Esophagus (tissue), 2 donors: ENCODE data around the gene ZNF691. TPM values are rescaled to one million over a fixed set of nuclear protein-coding genes. Genes with fewer than 3 reads are reported as not detected.
"Not testable (repeated sequence)": the region's sequence is repeated elsewhere in the genome, so short reads cannot be mapped to it uniquely, and the experiment has no call there.

Source experiments
- H3K27ac ChIP-seq, 2 donors: one replicate each; pipeline ENCODE4 v1.5.1; 2013; ENCODE audit warnings: low read depth in 2 of 2, mild to moderate bottlenecking in 2 of 2, inconsistent platforms in 1 of 2, low read length in 1 of 2, moderate library complexity in 1 of 2
- H3K27me3 ChIP-seq, 2 donors: one replicate each; pipeline ENCODE4 v1.6.1; 2013; ENCODE audit warnings: low read length in 2 of 2, control low read depth in 1 of 2, mild to moderate bottlenecking in 1 of 2; ENCODE audit not compliant: insufficient read depth in 2 of 2, control insufficient read depth in 1 of 2
- H3K36me3 ChIP-seq, 2 donors: one replicate each; pipeline ENCODE4 v1.6.1; 2013; ENCODE audit warnings: low read length in 1 of 2; ENCODE audit not compliant: control insufficient read depth in 2 of 2, insufficient read depth in 2 of 2
- H3K4me1 ChIP-seq, 2 donors: one replicate each; pipeline ENCODE4 v1.6.1; 2013; ENCODE audit warnings: low read length in 1 of 2; ENCODE audit not compliant: control insufficient read depth in 2 of 2, insufficient read depth in 2 of 2
- H3K4me3 ChIP-seq, 2 donors: one replicate each; pipeline ENCODE4 v1.5.1; 2013; ENCODE audit warnings: low read length in 2 of 2, mild to moderate bottlenecking in 2 of 2, low read depth in 1 of 2, moderate library complexity in 1 of 2
- H3K9me3 ChIP-seq, 2 donors: one replicate each; pipeline ENCODE4 v1.6.1; 2013; ENCODE audit warnings: mild to moderate bottlenecking in 2 of 2, low read depth in 1 of 2, low read length in 1 of 2, moderate library complexity in 1 of 2; ENCODE audit not compliant: control insufficient read depth in 2 of 2, insufficient read depth in 1 of 2
- WGBS, 2 donors: extraction: QIAGEN DNeasy Blood & Tissue Kit; methylation state at CpG; one replicate each; pipeline ENCODE4 v1.1.7; 2013; 5-methylcytosine and 5-hydroxymethylcytosine counted together
- polyA plus RNA-seq, 2 donors: library from polyadenylated mRNA; stranded (reverse); fragments of 200-250 nt; gene quantifications; one replicate each; pipeline ENCODE4 v1.2.3, GENCODE V29; 2013
- donor health status: healthy with polysubstance abuse.
- donor health status: Bipolar disorder and iron deficiency.

Gene ZNF691
- polyA plus RNA-seq, 2 donors, result 4.4 to 5.7 TPM

DNA sequence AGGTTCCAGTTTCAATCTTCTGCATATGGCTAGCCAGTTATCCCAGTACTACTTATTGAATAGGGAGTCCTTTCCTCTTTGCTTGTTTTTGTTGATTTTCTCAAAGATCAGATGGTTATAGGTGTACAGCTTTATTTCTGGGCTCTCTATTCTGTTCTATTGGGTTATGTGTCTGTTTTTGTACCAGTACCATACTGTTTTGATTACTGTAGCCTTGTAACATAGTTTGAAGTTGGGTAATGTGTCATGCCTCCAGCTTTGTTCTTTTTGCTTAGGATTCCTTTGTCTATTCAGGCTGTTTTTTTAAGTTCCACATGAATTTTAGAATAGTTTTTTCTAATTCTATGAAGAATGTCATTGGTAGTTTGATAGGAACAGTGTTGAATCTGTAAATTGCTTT, 26.7 kb downstream of the ZNF691 start:
- not testable (repeated sequence) for H3K27me3 ChIP-seq, H3K4me1 ChIP-seq, H3K9me3 ChIP-seq

GRCh38 chr1:42873670-42874069, 27.3 kb downstream of the ZNF691 start:
- 77 to 83% methylated on average over 1 of the region's 1 CpG for WGBS, 2 donors
- H3K4me3 ChIP-seq, result no peak overlapping the region

More for the DNA sequence above, 26.7 kb downstream of the ZNF691 start:
- H3K36me3 ChIP-seq, H3K27ac ChIP-seq, H3K4me3 ChIP-seq: not testable (repeated sequence)

GRCh38 chr1:42876009-42876408, 29.6 kb downstream of the ZNF691 start:
- no peaks in the 10 kb centered on the region for H3K9me3 ChIP-seq
- peaks cover 0 to 2% of the 10 kb centered on the region in 2 donors for H3K4me1 ChIP-seq
- no peaks in the 10 kb centered on the region for H3K27me3 ChIP-seq
- no peak overlapping the region for H3K27ac ChIP-seq
- no peaks in the 10 kb centered on the region for H3K36me3 ChIP-seq
- H3K4me3 ChIP-seq, result no peak overlapping the region

More at GRCh38 chr1:42873670-42874069, 27.3 kb downstream of the ZNF691 start:
- no peak overlapping the region for H3K27ac ChIP-seq
- H3K9me3 ChIP-seq, result no peaks in the 10 kb centered on the region
- H3K36me3 ChIP-seq, result no peaks in the 10 kb centered on the region
- no peaks in the 10 kb centered on the region for H3K27me3 ChIP-seq
- H3K4me1 ChIP-seq, result no peaks in the 10 kb centered on the region

DNA sequence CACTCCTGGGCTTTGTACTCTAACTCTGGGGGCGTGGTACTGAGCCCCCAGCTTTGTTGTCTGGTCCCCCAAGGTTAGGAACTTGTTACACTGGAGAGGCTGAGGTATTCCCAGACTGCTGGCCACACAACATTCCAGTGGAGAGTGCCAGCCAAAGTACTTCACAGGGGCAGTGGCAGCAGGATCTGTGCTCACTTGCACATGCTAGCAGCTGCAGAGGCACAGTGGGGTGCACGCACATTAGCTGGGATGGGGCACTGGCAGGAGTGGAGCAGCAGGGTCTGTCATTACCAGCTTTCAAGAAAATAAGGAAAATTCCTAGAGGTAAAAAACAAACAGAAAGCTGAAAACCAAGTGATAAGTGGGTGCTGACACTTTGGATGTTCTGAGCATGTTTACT, 31.0 kb downstream of the ZNF691 start:
- Histone ChIP-seq H3K27ac (no peak overlapping the region), H3K9me3 (no peaks in the 10 kb centered on the region), H3K36me3 (no peaks in the 10 kb centered on the region), H3K4me3 (no peak overlapping the region), H3K27me3 (no peaks in the 10 kb centered on the region), H3K4me1 (peaks cover 0 to 2% of the 10 kb centered on the region in 2 donors)
- 41 to 64% methylated on average over 2 of the region's 2 CpGs for WGBS, 2 donors

GRCh38 chr1:42880384-42880783, 34.0 kb downstream of the ZNF691 start:
- Histone ChIP-seq H3K27ac (no peak overlapping the region), H3K4me3 (no peak overlapping the region), H3K27me3 (no peaks in the 10 kb centered on the region), H3K4me1 (peaks cover 0 to 2% of the 10 kb centered on the region in 2 donors), H3K36me3 (no peaks in the 10 kb centered on the region), H3K9me3 (no peaks in the 10 kb centered on the region)
- WGBS, 2 donors, result 68 to 75% methylated on average over 4 of the region's 4 CpGs

DNA sequence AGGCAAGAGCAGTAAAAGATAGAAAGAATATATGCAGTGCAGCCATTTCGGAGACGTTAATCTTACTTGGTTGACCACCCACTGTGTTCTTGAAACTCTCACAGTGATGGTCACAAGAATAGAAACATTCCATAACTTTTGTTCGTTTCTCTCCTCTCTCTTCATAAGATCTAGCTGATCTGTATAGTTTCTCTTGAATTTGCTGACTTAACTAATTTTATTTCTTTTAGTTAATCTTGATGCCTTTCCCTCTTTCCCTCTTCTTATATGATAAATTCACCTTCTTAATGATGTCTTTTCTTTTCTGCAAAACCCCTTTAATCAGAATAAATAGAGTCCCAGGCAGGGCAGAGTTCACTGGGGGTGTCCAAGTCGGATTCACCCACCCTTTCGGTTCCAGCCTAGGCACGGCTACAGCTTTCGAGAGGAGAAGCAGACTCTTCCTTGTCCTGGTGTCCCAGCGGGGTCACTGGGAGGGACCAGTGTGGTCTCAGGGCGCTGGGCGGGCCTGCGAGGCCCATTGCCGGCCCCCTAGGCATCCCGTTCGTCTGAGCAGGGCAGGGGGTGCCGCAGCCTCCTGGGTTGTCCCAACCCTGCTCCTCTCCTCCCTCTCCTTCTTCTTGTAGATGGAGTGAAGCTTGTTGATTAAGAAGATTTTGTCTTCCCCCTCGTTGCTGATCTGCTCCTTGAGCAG, 39.8 kb downstream of the ZNF691 start:
- no peaks in the 10 kb centered on the region for H3K36me3 ChIP-seq
- H3K27ac ChIP-seq, result no peak overlapping the region
- H3K27me3 ChIP-seq, result no peaks in the 10 kb centered on the region
- H3K9me3 ChIP-seq, result no peaks in the 10 kb centered on the region
- no peaks in the 10 kb centered on the region for H3K4me1 ChIP-seq
- WGBS, 2 donors, result 81 to 85% methylated on average over 16 of the region's 16 CpGs
- no peak overlapping the region for H3K4me3 ChIP-seq

GRCh38 chr1:42886800-42887199, 40.4 kb downstream of the ZNF691 start:
- WGBS, 2 donors, result 76 to 80% methylated on average over 21 of the region's 21 CpGs
- Histone ChIP-seq H3K36me3 (no peaks in the 10 kb centered on the region), H3K9me3 (no peaks in the 10 kb centered on the region), H3K4me3 (no peak overlapping the region), H3K4me1 (no peaks in the 10 kb centered on the region), H3K27me3 (no peaks in the 10 kb centered on the region), H3K27ac (no peak overlapping the region)

DNA sequence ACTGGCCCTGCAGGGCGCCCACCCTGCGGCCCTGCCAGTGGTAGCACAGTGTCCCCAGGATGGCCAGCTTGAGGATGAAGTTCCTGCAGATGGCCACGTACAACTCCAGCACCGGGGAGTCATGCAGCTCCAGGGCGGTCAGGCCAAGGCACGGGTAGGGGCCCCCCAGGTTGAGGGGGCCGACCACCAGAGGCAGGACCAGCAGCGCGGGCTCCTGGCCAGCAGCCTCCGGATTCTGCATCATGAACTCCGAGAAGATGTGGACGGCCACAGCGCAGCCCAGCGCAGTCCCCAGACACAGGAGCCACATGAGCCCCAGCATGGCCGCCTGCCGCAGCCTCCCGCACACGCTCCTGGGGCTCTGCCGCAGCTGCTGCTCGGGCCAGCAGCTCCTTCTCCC, 41.0 kb downstream of the ZNF691 start:
- no peaks in the 10 kb centered on the region for H3K27me3 ChIP-seq
- 95% methylated on average over 20 of the region's 20 CpGs for WGBS, 2 donors
- no peaks in the 10 kb centered on the region for H3K36me3 ChIP-seq
- H3K4me3 ChIP-seq, result no peak overlapping the region
- H3K9me3 ChIP-seq, result no peaks in the 10 kb centered on the region
- no peak overlapping the region for H3K27ac ChIP-seq
- H3K4me1 ChIP-seq, result no peaks in the 10 kb centered on the region

DNA sequence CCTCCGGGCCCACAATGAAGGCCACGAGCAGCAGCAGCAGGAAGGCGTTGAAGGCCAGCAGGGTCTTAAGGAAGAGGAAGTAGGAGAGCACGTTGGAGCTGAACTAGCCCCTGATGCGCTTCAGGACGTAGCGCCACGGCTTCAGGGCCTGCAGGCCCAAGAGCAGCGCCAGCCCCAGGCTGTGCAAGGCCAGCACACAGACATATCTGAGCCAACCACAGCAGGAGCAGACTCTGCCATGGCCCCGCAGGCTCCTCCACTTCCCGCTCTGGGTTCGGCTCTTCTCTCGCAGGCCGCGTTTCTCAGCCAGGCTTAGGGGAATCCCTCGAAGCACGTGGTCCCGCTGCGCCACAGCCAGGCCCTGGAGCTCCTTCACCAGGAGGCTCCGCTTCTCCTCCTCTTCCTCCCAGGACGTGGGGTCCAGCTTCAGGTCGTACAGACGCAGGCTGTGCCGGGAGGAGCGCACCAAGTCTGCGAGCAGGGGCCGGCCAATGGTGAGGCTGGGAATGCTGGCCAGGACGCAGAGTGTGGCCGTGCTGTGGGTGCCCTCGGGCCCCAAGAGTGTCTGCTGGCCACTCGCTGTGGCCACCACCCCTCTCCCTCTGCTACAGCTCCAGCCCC, 41.7 kb downstream of the ZNF691 start:
- no peak overlapping the region for H3K27ac ChIP-seq
- H3K4me3 ChIP-seq, result no peak overlapping the region
- no peaks in the 10 kb centered on the region for H3K36me3 ChIP-seq
- H3K27me3 ChIP-seq, result no peaks in the 10 kb centered on the region
- no peaks in the 10 kb centered on the region for H3K4me1 ChIP-seq
- 92 to 93% methylated on average over 31 of the region's 31 CpGs for WGBS, 2 donors
- H3K9me3 ChIP-seq, result no peaks in the 10 kb centered on the region

- Histone ChIP-seq H3K27ac (no peak overlapping the region), H3K4me3 (no peak overlapping the region), H3K27me3 (no peaks in the 10 kb centered on the region), H3K36me3 (no peaks in the 10 kb centered on the region), H3K4me1 (no peaks in the 10 kb centered on the region), H3K9me3 (no peaks in the 10 kb centered on the region)
- 83 to 96% methylated on average over 4 of the region's 4 CpGs for WGBS, 2 donors
Observed at GRCh38 chr1:42889264-42889663, 42.9 kb downstream of the ZNF691 start.
